Fibroblast of lung (primary cell): ENCODE results near the gene ITIH1. TPM values are rescaled to one million over a fixed set of nuclear protein-coding genes. Genes with fewer than 3 reads are reported as not detected.

ENCODE experiments used
- DNase-seq, 2 donors: peaks; one replicate each; pipeline versions ENCODE4 v3.0.0 to v3.0.0-alpha.2; 2010; ENCODE audit warnings: low read depth in 2 of 2
- H2AFZ ChIP-seq: 2 replicates; pipeline ENCODE4 v1.5.1; 2012; ENCODE audit warnings: low read length, control low read depth, inconsistent platforms
- H3K27ac ChIP-seq: 2 replicates; pipeline ENCODE4 v1.5.1; 2011; ENCODE audit warnings: low read length, control low read depth; ENCODE audit not compliant: insufficient read depth
- H3K27me3 ChIP-seq: 2 replicates; pipeline ENCODE4 v1.5.1; 2011; ENCODE audit warnings: mild to moderate bottlenecking, low read length; ENCODE audit not compliant: control insufficient read depth, insufficient read depth
- H3K36me3 ChIP-seq: 2 replicates; pipeline ENCODE4 v1.5.1; 2011; ENCODE audit warnings: low read length; ENCODE audit not compliant: control insufficient read depth, insufficient read depth
- H3K4me1 ChIP-seq: 2 replicates; pipeline ENCODE4 v1.5.1; 2011; ENCODE audit warnings: low read length; ENCODE audit not compliant: control insufficient read depth, insufficient read depth; ENCODE audit errors: extremely low read depth
- H3K4me2 ChIP-seq: 2 replicates; pipeline ENCODE4 v1.5.1; 2011; ENCODE audit warnings: low read length, control low read depth; ENCODE audit not compliant: insufficient read depth; ENCODE audit errors: extremely low read depth
- H3K4me3 ChIP-seq, 4 experiments: fragments of 200-600 bp in 1 of 4; sonication (generic) in 1 of 4; replicated peaks in 1 of 4; 2 replicates each; pipeline ENCODE4 v1.5.1; 2011 to 2016; ENCODE audit warnings: low read length in 4 of 4, low read depth in 3 of 4, mild to moderate bottlenecking in 3 of 4, control low read depth in 2 of 4, inconsistent platforms in 1 of 4, mixed read lengths in 1 of 4; ENCODE audit not compliant: insufficient read depth in 1 of 4; ENCODE audit errors: control extremely low read depth in 1 of 4
- H3K79me2 ChIP-seq: 2 replicates; pipeline ENCODE4 v1.5.1; 2012; ENCODE audit warnings: mild to moderate bottlenecking, low read length, inconsistent platforms; ENCODE audit not compliant: control insufficient read depth, insufficient read depth
- H3K9ac ChIP-seq: 2 replicates; pipeline ENCODE4 v1.5.1; 2011; ENCODE audit warnings: mild to moderate bottlenecking, low read length, control low read depth; ENCODE audit not compliant: insufficient read depth
- H3K9me3 ChIP-seq: 2 replicates; pipeline ENCODE4 v1.5.1; 2012; ENCODE audit warnings: low read depth, low read length; ENCODE audit not compliant: control insufficient read depth, insufficient read depth
- H4K20me1 ChIP-seq: 2 replicates; pipeline ENCODE4 v1.5.1; 2011; ENCODE audit warnings: low read length; ENCODE audit not compliant: control insufficient read depth, insufficient read depth; ENCODE audit errors: extremely low read depth
- CTCF ChIP-seq, 2 donors: IDR thresholded peaks in 1 of 2; conservative IDR thresholded peaks in 1 of 2; 1 replicate in 1 of 2; 2 replicates in 1 of 2; pipeline ENCODE4 v1.5.1; 2011 to 2012; ENCODE audit warnings: low read length in 2 of 2, control low read depth in 1 of 2, inconsistent platforms in 1 of 2, low read depth in 1 of 2, mild to moderate bottlenecking in 1 of 2
- EZH2 ChIP-seq: IDR thresholded peaks from 2 replicates; pipeline ENCODE4 v1.5.1; 2012; ENCODE audit warnings: low read length, control low read depth, mild to moderate bottlenecking; ENCODE audit errors: missing control alignments
- polyA plus RNA-seq, 2 donors: library from polyadenylated mRNA; depleted of rRNA in 1 of 2; stranded (reverse) in 1 of 2; unstranded in 1 of 2; fragments of >200 nt; gene quantifications; 2 replicates each; pipeline ENCODE4 v1.2.1, GENCODE V29; 2011 to 2012; ENCODE audit warnings: missing spikeins in 1 of 2
- total RNA-seq: library from RNA; depleted of rRNA; stranded (reverse); fragments of >200 nt; gene quantifications from 2 replicates; pipeline ENCODE4 v1.2.1, GENCODE V29; 2014

ITIH1 gene
- total and polyA plus RNA-seq, 2 donors (not counting 1 experiment from before 2014, with no cell fraction given): not detected

GRCh38 chr3:52829906-52830463 lies 52.6 kb downstream of the ITIH1 start:
- TF ChIP-seq CTCF (conservative IDR thresholded peaks at IDR 0.05 in 1 of 2, IDR thresholded peaks at IDR 0.05 in 1 of 2; ENCODE audit: low read depth in 1 of 2, low read length in 2 of 2) (no peak), EZH2 (no peak)
- no peak overlapping the region for H3K4me2 ChIP-seq
- peaks cover 14% of the 10 kb centered on the region for H3K4me1 ChIP-seq
- no peak overlapping the region for H3K27ac ChIP-seq
- no peaks in the 10 kb centered on the region for H3K9me3 ChIP-seq
- no peaks in the 10 kb centered on the region for H3K27me3 ChIP-seq
- no peak overlapping the region for H3K4me3 ChIP-seq
- H2AFZ ChIP-seq: no peak overlapping the region
- no peaks in the 10 kb centered on the region for H3K79me2 ChIP-seq
- no peaks in the 10 kb centered on the region for H4K20me1 ChIP-seq
- DNase-seq: no peak
- no peak overlapping the region for H3K9ac ChIP-seq
- H3K36me3 ChIP-seq: no peaks in the 10 kb centered on the region

DNA sequence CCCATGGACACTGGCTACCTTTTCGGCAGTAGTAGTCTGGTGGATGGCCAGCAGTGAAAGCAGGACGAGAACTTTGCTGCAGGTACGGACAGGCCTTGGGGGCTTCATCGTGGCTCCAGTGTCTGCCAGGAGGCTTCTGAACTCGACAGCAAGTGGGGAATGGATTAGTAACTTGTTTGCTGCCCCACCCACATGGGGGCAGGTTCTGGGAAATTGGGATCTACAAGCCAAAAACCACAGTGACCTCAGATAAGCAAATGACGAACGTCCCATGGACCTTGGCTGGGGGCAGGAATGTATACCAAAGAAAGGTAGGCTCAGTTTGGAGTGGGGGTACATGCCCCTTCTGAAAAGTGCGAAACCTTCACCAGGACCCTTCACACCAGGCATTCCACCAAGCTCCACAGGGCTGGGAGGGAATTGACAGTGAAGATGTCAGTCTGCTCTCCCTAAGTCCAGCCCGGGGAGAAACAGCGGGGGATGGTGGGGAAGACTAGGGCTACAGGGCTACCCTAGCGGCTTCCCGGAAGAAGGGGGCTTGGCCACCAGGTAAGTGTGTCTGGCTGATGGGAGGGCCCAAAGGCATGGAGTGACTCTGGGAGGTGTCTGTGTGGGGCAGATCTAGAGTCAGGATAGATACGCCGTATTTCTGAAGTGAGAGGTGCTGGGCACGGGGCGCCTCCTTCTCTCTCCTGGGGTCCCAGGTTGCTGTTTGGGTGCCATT lies 53.3 kb downstream of the ITIH1 start, which contains the start of gene ITIH4:
Gene ITIH4, minus strand, starts transcription at position 138 of the 724 bp plus-strand sequence. Its CDS starts 30 bp downstream, at position 108.
- TF ChIP-seq EZH2: no peak
- Histone ChIP-seq H3K4me2 (no peak within 1 kb of the TSS), H3K9ac (no peak within 1 kb of the TSS), H3K36me3 (no peaks in the 10 kb centered on the region), H3K4me3 (no peak within 1 kb of the TSS), H3K4me1 (peaks cover 21% of the 10 kb centered on the region), H2AFZ (no peak within 1 kb of the TSS), H4K20me1 (no peaks in the 10 kb centered on the region), H3K79me2 (no peaks in the 10 kb centered on the region), H3K27me3 (no peaks in the 10 kb centered on the region), H3K9me3 (no peaks in the 10 kb centered on the region), H3K27ac (no peak within 1 kb of the TSS)
- DNase-seq: peak in 1 of 2 donors; percentile 54

DNA sequence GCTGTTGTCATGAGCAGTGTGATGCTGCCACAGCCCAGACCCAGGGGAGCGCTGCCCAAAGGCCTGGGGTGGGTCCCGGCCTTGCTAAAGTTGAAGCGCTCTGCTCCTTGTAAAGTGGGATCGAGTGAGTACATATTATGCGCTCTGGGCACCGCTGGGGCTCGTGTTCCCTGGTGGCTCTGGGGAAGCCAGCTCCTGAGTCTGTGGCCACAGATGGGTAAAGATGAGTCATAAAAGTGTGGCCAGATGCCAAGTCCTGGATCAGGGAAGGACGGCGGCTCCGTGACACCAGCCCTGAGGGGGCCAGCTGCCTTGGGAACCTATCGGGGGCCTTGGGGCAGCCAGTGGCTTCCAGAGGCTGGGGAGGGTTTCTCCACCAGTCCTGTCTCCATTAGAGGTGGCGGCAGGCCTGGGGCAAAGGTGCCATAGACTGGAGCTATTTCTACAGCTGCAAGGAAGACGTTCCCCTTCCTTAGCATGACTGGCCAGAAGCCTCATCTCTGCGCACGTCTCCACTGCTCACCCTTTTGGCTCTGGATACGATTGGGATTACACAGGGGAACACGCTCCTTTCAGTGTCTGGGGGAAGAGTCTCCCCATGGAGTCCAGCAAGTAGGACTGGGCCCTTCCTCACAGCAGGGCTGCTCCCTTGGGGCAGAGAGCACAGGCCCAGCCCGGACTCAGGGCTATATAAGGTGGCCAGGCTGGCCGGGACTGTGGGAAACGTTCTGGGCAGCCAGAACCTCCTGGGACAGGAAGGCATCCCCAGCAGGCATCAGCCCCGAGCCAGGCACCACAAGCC lies 54.3 kb downstream of the ITIH1 start:
- Histone ChIP-seq H3K79me2 (no peaks in the 10 kb centered on the region), H3K9me3 (no peaks in the 10 kb centered on the region), H3K4me1 (peaks cover 22% of the 10 kb centered on the region), H3K27ac (no peak overlapping the region), H4K20me1 (no peaks in the 10 kb centered on the region), H3K9ac (no peak overlapping the region), H3K27me3 (no peaks in the 10 kb centered on the region), H2AFZ (no peak overlapping the region), H3K36me3 (no peaks in the 10 kb centered on the region), H3K4me2 (no peak overlapping the region), H3K4me3 (no peak overlapping the region)
- TF ChIP-seq CTCF (conservative IDR thresholded peaks at IDR 0.05 in 1 of 2, IDR thresholded peaks at IDR 0.05 in 1 of 2; ENCODE audit: low read depth in 1 of 2, low read length in 2 of 2) (no peak), EZH2 (no peak)
- peak; percentile 69 to 71 for DNase-seq
